MM.1S (cell line): ENCODE measurements around the gene ELMOD1.

ENCODE experiments used
- DNase-seq: peaks from one replicate; pipeline ENCODE4 v3.0.0-alpha.2; 2015
- H2AFZ ChIP-seq: fragments of 300-600 bp; sonication (generic); 2 replicates; pipeline ENCODE4 v1.6.0; 2016; ENCODE audit warnings: antibody characterized with exemption, low read length
- H3F3A ChIP-seq: fragments of 300-600 bp; sonication (generic); 2 replicates; pipeline ENCODE4 v1.6.1; 2016; ENCODE audit warnings: mild to moderate bottlenecking, antibody characterized with exemption, low read length, moderate library complexity, mixed read lengths; ENCODE audit not compliant: insufficient read depth
- H3K27ac ChIP-seq: fragments of 300-600 bp; sonication (generic); 2 replicates; pipeline ENCODE4 v1.5.1; 2016; ENCODE audit warnings: mild to moderate bottlenecking, low read length
- H3K27me3 ChIP-seq: fragments of 300-600 bp; sonication (generic); replicated peaks from 2 replicates; pipeline ENCODE4 v1.6.0; 2016; ENCODE audit warnings: low read length; ENCODE audit not compliant: insufficient read depth
- H3K36me3 ChIP-seq: fragments of 300-600 bp; sonication (generic); replicated peaks from 2 replicates; pipeline ENCODE4 v1.6.1; 2016; ENCODE audit warnings: mild to moderate bottlenecking, low read length, mixed read lengths; ENCODE audit not compliant: insufficient read depth
- H3K4me1 ChIP-seq: fragments of 300-600 bp; sonication (generic); 2 replicates; pipeline ENCODE4 v1.6.1; 2016; ENCODE audit warnings: low read length, mixed read lengths
- H3K4me2 ChIP-seq: fragments of 300-600 bp; sonication (generic); 2 replicates; pipeline ENCODE4 v1.6.0; 2016; ENCODE audit warnings: low read depth, low read length
- H3K4me3 ChIP-seq: fragments of 300-600 bp; sonication (generic); 2 replicates; pipeline ENCODE4 v1.5.1; 2016; ENCODE audit warnings: low read length, mixed read lengths
- H3K79me2 ChIP-seq: fragments of 300-600 bp; sonication (generic); 2 replicates; pipeline ENCODE4 v1.6.1; 2016; ENCODE audit warnings: mixed run types, low read length, mixed read lengths
- H3K9ac ChIP-seq: fragments of 300-600 bp; sonication (generic); 2 replicates; pipeline ENCODE4 v1.6.1; 2016; ENCODE audit warnings: low read length, mixed read lengths
- H3K9me2 ChIP-seq: fragments of 300-600 bp; sonication (generic); replicated peaks from 2 replicates; pipeline ENCODE4 v1.6.1; 2016; ENCODE audit warnings: mild to moderate bottlenecking, low read length, mixed read lengths; ENCODE audit not compliant: insufficient read depth
- H3K9me3 ChIP-seq: fragments of 300-600 bp; sonication (generic); replicated peaks from 2 replicates; pipeline ENCODE4 v1.6.1; 2016; ENCODE audit warnings: mild to moderate bottlenecking, low read length, mixed read lengths; ENCODE audit not compliant: insufficient read depth
- H4K20me1 ChIP-seq: fragments of 300-600 bp; sonication (generic); 2 replicates; pipeline ENCODE4 v1.6.1; 2016; ENCODE audit warnings: mild to moderate bottlenecking, low read length, moderate library complexity, mixed read lengths; ENCODE audit not compliant: insufficient read depth
- EZH2 ChIP-seq: fragments of 300-600 bp; sonication (generic); optimal IDR thresholded peaks from 2 replicates; pipeline ENCODE3; 2017; ENCODE audit warnings: low read depth, mild to moderate bottlenecking, antibody characterized with exemption, low read length, mixed read lengths
- EZH2phosphoT487 ChIP-seq: fragments of 300-600 bp; sonication (generic); IDR thresholded peaks from 2 replicates; pipeline ENCODE4 v1.6.1; 2018; ENCODE audit warnings: antibody characterized with exemption, low read length
- TF ChIP-seq, protein P1 (sequence below): fragments of 300-600 bp; sonication (generic); IDR thresholded peaks from 2 replicates; pipeline ENCODE4 v1.5.1; 2016; ENCODE audit warnings: antibody characterized with exemption, low read length, mixed read lengths

ELMOD1 gene

DNA sequence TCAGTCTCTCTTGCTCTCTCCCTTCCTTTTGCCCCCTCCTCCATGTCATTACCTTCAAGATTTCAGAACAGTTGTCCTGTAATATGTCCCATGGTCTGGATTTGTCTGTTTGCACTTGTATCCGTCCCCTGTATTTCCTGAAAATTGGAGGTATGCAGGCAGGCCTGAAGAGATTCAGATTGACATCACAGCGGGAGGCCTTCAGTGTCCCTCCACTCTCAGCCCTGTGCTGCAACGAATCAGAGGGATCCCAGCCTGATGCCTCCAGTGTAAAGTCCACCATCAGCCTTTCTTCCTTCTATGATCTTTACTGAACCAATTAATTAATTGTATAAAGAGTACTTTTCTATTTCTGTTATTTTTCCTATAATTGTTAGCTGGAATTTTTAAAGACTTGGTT is 57.3 kb downstream of the ELMOD1 start:
- no peaks in the 10 kb centered on the region for H3K4me1 ChIP-seq
- H3K27me3 ChIP-seq = no peaks in the 10 kb centered on the region
- no peaks in the 10 kb centered on the region for H3K9me3 ChIP-seq
- H3K79me2 ChIP-seq = no peaks in the 10 kb centered on the region
- no peak overlapping the region for H3K27ac ChIP-seq
- no peak overlapping the region for H3K9ac ChIP-seq
- no peaks in the 10 kb centered on the region for H3K9me2 ChIP-seq
- no peaks in the 10 kb centered on the region for H3F3A ChIP-seq
- TF ChIP-seq, protein P1, sequence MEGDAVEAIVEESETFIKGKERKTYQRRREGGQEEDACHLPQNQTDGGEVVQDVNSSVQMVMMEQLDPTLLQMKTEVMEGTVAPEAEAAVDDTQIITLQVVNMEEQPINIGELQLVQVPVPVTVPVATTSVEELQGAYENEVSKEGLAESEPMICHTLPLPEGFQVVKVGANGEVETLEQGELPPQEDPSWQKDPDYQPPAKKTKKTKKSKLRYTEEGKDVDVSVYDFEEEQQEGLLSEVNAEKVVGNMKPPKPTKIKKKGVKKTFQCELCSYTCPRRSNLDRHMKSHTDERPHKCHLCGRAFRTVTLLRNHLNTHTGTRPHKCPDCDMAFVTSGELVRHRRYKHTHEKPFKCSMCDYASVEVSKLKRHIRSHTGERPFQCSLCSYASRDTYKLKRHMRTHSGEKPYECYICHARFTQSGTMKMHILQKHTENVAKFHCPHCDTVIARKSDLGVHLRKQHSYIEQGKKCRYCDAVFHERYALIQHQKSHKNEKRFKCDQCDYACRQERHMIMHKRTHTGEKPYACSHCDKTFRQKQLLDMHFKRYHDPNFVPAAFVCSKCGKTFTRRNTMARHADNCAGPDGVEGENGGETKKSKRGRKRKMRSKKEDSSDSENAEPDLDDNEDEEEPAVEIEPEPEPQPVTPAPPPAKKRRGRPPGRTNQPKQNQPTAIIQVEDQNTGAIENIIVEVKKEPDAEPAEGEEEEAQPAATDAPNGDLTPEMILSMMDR = no peak
- TF ChIP-seq EZH2 (no peak), EZH2phosphoT487 (no peak)
- no peaks in the 10 kb centered on the region for H4K20me1 ChIP-seq
- DNase-seq = no peak
- H3K36me3 ChIP-seq = no peaks in the 10 kb centered on the region
- no peak overlapping the region for H3K4me3 ChIP-seq
- no peak overlapping the region for H3K4me2 ChIP-seq
- H2AFZ ChIP-seq = no peak overlapping the region

DNA sequence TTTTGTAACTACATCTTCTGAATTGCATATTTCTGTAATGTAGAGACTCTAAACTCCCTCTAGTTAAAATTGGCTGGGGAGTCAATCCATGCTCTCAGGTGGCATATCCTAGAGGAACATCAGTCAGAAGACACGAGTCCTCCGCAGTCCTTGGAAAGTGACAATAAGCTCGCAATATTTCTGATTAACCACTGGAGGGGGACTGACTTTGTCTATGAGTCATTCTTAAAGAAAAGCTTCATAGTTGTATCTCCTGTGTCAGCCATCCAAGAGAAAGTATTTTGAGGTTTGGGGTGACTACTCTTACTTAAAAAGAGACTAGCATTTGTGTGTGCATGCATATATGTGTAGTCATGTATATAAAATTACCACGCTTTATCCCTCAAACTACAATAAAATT is 60.7 kb downstream of the ELMOD1 start:
- Histone ChIP-seq H3K79me2 (no peaks in the 10 kb centered on the region), H3K4me3 (no peak overlapping the region), H3K9me3 (no peaks in the 10 kb centered on the region), H2AFZ (no peak overlapping the region), H3K4me1 (no peaks in the 10 kb centered on the region), H3K36me3 (no peaks in the 10 kb centered on the region), H3F3A (no peaks in the 10 kb centered on the region), H4K20me1 (no peaks in the 10 kb centered on the region), H3K27me3 (no peaks in the 10 kb centered on the region), H3K27ac (no peak overlapping the region), H3K4me2 (no peak overlapping the region), H3K9me2 (no peaks in the 10 kb centered on the region), H3K9ac (no peak overlapping the region)
- TF ChIP-seq, protein P1 = no peak
- TF ChIP-seq EZH2phosphoT487 (no peak), EZH2 (no peak)
- no peak for DNase-seq

DNA sequence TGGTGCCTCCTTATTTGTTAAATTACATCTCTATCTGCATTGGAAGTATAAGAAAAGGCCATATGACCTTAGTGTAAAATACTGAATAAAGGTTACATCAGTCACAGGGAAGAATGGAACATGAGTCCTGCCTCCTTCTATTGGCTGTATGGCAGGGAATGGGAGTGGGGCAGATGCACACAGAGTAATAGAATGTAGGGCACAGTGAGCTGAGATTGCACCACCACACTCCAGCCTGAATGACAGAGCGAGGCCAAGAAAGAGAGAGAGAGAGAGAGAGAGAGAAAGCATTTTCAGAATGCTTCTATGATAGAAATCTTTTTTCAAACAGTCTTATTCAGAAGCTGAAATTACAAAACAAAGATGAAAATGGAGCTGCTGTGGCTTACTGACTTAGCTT is 62.1 kb downstream of the ELMOD1 start:
- TF ChIP-seq EZH2phosphoT487 (no peak), EZH2 (no peak)
- TF ChIP-seq, protein P1 = no peak
- no peak for DNase-seq
- Histone ChIP-seq H3K27me3 (no peaks in the 10 kb centered on the region), H3K9me3 (no peaks in the 10 kb centered on the region), H3K4me1 (no peaks in the 10 kb centered on the region), H3K36me3 (no peaks in the 10 kb centered on the region), H3K4me3 (no peak overlapping the region), H4K20me1 (no peaks in the 10 kb centered on the region), H3K9ac (no peak overlapping the region), H3K27ac (no peak overlapping the region), H3K4me2 (no peak overlapping the region), H3F3A (no peaks in the 10 kb centered on the region), H3K79me2 (no peaks in the 10 kb centered on the region), H3K9me2 (no peaks in the 10 kb centered on the region), H2AFZ (no peak overlapping the region)

DNA sequence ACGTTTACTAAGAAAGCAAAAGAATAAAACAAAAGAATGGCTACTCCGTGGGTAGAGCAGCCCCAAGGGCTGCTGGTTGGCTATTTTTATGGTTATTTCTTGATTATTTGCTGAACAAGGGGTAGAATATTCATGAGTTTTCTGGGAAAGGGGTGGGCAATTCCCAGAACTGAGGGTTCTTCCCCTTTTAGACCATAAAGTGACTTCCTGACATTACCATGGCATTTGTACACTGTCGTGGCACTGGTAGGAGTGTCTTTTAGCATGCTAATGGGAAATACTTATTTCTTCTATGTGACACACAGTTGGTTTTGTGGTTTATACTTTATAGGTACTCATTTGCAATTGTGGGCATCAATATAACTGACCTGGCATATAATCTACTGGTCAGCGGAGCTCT is 64.7 kb downstream of the ELMOD1 start:
- H3K27ac ChIP-seq = no peak overlapping the region
- no peaks in the 10 kb centered on the region for H3K9me2 ChIP-seq
- no peak for TF ChIP-seq EZH2
- TF ChIP-seq, protein P1 = no peak
- no peak for TF ChIP-seq EZH2phosphoT487
- no peak overlapping the region for H3K4me2 ChIP-seq
- no peaks in the 10 kb centered on the region for H3K9me3 ChIP-seq
- H3K36me3 ChIP-seq = no peaks in the 10 kb centered on the region
- H3K9ac ChIP-seq = no peak overlapping the region
- no peaks in the 10 kb centered on the region for H3F3A ChIP-seq
- H3K4me1 ChIP-seq = no peaks in the 10 kb centered on the region
- no peak overlapping the region for H3K4me3 ChIP-seq
- no peaks in the 10 kb centered on the region for H4K20me1 ChIP-seq
- no peaks in the 10 kb centered on the region for H3K27me3 ChIP-seq
- H2AFZ ChIP-seq = no peak overlapping the region
- no peaks in the 10 kb centered on the region for H3K79me2 ChIP-seq
- DNase-seq = no peak
